ENCODE measurements around the gene AOC2.

DNA sequence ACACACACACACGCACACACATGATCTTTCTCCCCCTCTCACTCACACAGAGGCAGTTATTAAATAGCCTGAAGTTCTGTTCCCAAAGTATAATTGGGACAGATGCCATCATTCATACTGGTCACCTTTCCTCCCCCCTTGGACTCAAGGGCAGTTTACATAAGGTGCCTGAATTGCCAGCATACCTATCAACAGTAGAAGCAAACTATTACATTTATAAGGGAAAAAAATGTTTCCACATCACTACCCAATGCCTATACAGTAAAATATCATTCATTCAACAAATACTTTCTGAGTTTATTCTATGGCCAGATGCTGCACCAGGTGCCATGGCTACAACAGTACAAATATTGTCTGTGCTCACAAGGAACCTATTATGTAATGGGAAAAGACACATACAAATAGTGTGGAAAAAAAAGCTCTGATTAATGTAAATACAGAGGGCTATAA is 39.4 kb upstream of the AOC2 start:
- no peak for TF ChIP-seq RAD21 (IDR thresholded peaks at IDR 0.05; ENCODE audit: insufficient read depth, low read depth, low read length)
- no peak for TF ChIP-seq NR2C2 (IDR thresholded peaks at IDR 0.05; ENCODE audit: borderline replicate concordance, control insufficient read depth, insufficient read length, low read depth)
- no peak for TF ChIP-seq EZH2 (IDR thresholded peaks at IDR 0.05; ENCODE audit: borderline replicate concordance, control insufficient read depth, low read depth, low read length)

All from GM12878 (cell line).